Gastroesophageal sphincter (tissue), 4 donors: ENCODE results near the gene SND1. TPM values are rescaled to one million over a fixed set of nuclear protein-coding genes. Genes with fewer than 3 reads are reported as not detected.

Source experiments
- ATAC-seq: fragments of 150-250 bp; one replicate; pipeline ENCODE4 v1.9.1; 2016; ENCODE audit warnings: mild to moderate bottlenecking, moderate library complexity
- H3K27ac ChIP-seq, 4 donors: fragments of 200-600 bp; sonication (generic) in 3 of 4; 1 replicate in 3 of 4; 2 replicates in 1 of 4; pipeline ENCODE4 v1.5.1; 2016 to 2019
- H3K27me3 ChIP-seq: fragments of 200-600 bp; sonication (generic); one replicate; pipeline ENCODE4 v1.5.1; 2019
- H3K36me3 ChIP-seq, 2 donors: fragments of 200-600 bp; sonication (generic); one replicate each; pipeline ENCODE4 v1.5.1; 2019; ENCODE audit warnings: control low read depth in 1 of 2
- H3K4me1 ChIP-seq, 3 donors: fragments of 200-600 bp; sonication (generic); 1 replicate in 2 of 3; 2 replicates in 1 of 3; pipeline ENCODE4 v1.5.1; 2016 to 2019; ENCODE audit warnings: control low read depth in 2 of 3
- H3K4me3 ChIP-seq, 2 donors: fragments of 200-600 bp; sonication (generic); one replicate each; pipeline ENCODE4 v1.5.1; 2019; ENCODE audit warnings: mild to moderate bottlenecking in 1 of 2, moderate library complexity in 1 of 2
- H3K9me3 ChIP-seq, 3 donors: fragments of 200-600 bp; sonication (generic); one replicate each; pipeline ENCODE4 v1.5.1; 2017 to 2019; ENCODE audit warnings: control low read depth in 2 of 3
- EP300 ChIP-seq: sonication (generic); formaldehyde crosslinking; IDR thresholded peaks from one replicate; pipeline ENCODE4 v1.6.1; 2017; ENCODE audit warnings: antibody characterized with exemption, mild to moderate bottlenecking
- POLR2A ChIP-seq, 2 donors: fragments of 450-650 bp; IDR thresholded peaks; one replicate each; pipeline ENCODE4 v1.6.1; 2017; ENCODE audit warnings: antibody characterized with exemption in 2 of 2, mild to moderate bottlenecking in 2 of 2, moderate library complexity in 1 of 2
- POLR2AphosphoS5 ChIP-seq: sonication (generic); formaldehyde crosslinking; IDR thresholded peaks from one replicate; pipeline ENCODE4 v1.6.1; 2017; ENCODE audit warnings: antibody characterized with exemption
- WGBS, 2 donors: methylation state at CpG; one replicate each; pipeline ENCODE4 v1.1.5; 2018; ENCODE audit warnings: low coverage in 1 of 2; 5-methylcytosine and 5-hydroxymethylcytosine counted together
- total RNA-seq, 4 donors: library from RNA; depleted of rRNA; stranded (reverse); fragments of >200 nt; gene quantifications; one replicate each; pipeline ENCODE4 v1.1.0, GENCODE V29; 2016
- TF ChIP-seq, protein P1 (sequence below), 4 experiments: fragments of 200-600 bp in 2 of 4; fragments of 450-650 bp in 2 of 4; sonication (generic) in 1 of 4; IDR thresholded peaks; one replicate each; pipeline ENCODE4 v1.5.1; 2017 to 2019; ENCODE audit warnings: antibody characterized with exemption in 4 of 4, mild to moderate bottlenecking in 2 of 4, moderate library complexity in 2 of 4

The SND1 gene
- total RNA-seq, 4 donors from 2014 or later: 97.1 to 119 (median 103) TPM

DNA sequence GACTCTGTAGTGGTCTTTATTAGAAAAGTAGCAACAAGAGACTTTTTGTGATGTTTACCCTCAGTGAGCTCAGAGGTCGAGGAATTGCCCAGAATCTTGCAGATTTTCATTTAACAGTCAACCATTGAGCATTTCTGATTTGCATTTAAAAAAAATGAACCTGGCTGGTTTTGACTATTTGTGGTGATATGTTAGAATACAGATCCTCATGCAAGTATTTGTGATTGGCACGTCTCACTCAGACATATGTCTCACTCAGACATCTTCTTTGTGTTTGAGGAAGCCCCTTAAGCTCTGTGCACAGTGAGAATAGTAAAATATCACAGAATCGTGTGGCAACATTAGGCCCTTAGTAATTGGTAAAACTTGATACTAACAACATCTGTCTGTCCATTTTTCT, 113.2 kb downstream of the SND1 start:
- 72 to 87% methylated on average over 2 to 3 of the region's 3 CpGs for WGBS, 2 donors
- no peaks in the 10 kb centered on the region for H3K27me3 ChIP-seq
- H3K36me3 ChIP-seq: no peaks in the 10 kb centered on the region
- ATAC-seq: no peak
- H3K4me1 ChIP-seq: peaks cover 0 to 11% (median 0%) of the 10 kb centered on the region in 3 donors
- H3K4me3 ChIP-seq: no peak overlapping the region
- TF ChIP-seq POLR2A (IDR thresholded peaks at IDR 0.05) (no peak), POLR2AphosphoS5 (no peak), EP300 (no peak)
- TF ChIP-seq, protein P1, sequence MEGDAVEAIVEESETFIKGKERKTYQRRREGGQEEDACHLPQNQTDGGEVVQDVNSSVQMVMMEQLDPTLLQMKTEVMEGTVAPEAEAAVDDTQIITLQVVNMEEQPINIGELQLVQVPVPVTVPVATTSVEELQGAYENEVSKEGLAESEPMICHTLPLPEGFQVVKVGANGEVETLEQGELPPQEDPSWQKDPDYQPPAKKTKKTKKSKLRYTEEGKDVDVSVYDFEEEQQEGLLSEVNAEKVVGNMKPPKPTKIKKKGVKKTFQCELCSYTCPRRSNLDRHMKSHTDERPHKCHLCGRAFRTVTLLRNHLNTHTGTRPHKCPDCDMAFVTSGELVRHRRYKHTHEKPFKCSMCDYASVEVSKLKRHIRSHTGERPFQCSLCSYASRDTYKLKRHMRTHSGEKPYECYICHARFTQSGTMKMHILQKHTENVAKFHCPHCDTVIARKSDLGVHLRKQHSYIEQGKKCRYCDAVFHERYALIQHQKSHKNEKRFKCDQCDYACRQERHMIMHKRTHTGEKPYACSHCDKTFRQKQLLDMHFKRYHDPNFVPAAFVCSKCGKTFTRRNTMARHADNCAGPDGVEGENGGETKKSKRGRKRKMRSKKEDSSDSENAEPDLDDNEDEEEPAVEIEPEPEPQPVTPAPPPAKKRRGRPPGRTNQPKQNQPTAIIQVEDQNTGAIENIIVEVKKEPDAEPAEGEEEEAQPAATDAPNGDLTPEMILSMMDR (IDR thresholded peaks at IDR 0.05): no peak
- no peak overlapping the region for H3K27ac ChIP-seq
- no peaks in the 10 kb centered on the region for H3K9me3 ChIP-seq

DNA sequence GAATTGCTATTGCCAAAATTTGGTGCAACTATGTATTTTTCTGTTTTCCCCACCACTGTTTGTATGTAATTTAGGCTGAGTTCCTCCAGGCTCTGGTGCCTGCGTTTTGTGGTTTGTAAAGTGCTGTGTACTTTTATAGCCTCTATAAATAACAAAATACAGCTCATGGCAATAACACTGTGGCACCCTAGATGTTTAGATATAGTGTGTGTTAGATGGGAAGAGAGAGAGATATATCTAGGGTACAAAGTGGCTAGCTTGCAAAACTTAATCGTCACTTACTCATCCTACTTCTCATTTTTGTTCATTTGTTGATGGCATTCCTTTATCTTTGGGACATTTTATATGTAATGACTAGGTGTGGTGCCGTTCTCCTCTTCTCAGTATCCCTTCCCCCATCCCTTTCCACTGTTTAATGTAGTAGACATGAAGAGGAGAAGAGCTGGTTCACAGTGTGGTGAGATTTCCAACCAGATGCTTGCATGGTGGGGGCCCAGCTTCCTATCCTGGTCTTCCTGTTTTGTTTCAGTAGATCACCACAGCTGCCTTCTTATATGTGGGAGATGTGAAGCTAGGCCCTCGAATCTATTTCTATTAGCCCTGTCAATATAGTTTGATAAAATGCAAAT, 115.0 kb downstream of the SND1 start:
- TF ChIP-seq EP300 (no peak), POLR2A (IDR thresholded peaks at IDR 0.05) (no peak), POLR2AphosphoS5 (no peak)
- TF ChIP-seq, protein P1 (IDR thresholded peaks at IDR 0.05): no peak
- Histone ChIP-seq H3K27ac (no peak overlapping the region), H3K27me3 (no peaks in the 10 kb centered on the region), H3K36me3 (no peaks in the 10 kb centered on the region), H3K4me1 (peaks cover 0 to 22% (median 0%) of the 10 kb centered on the region in 3 donors), H3K4me3 (no peak overlapping the region), H3K9me3 (no peaks in the 10 kb centered on the region)
- WGBS, 2 donors: 76 to 81% methylated on average over 4 of the region's 4 CpGs
- ATAC-seq: no peak

DNA sequence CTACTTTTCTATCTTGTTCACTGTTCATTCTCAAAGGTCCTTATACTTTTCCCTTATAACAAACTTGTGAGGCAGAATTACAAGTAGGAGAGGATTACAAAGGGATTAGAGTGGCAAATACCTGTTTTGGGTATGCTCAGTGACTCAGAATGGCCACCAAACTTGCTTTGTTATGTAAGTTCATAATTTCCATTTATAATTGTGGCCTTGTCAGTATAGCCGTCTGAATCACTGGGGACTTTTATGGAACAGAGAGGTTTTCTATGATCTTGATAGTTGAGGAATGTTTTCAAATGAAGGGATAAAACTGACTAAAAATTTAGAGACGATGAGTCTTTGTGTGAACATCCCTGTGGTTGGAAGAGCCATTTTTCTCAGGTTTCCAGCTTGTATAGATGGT, 116.2 kb downstream of the SND1 start:
- no peak for ATAC-seq
- peaks cover 0 to 22% (median 0%) of the 10 kb centered on the region in 3 donors for H3K4me1 ChIP-seq
- 53 to 71% methylated on average over 2 of the region's 2 CpGs for WGBS, 2 donors
- no peaks in the 10 kb centered on the region for H3K9me3 ChIP-seq
- no peaks in the 10 kb centered on the region for H3K27me3 ChIP-seq
- no peak for TF ChIP-seq EP300
- TF ChIP-seq POLR2A (IDR thresholded peaks at IDR 0.05): no peak
- no peak for TF ChIP-seq POLR2AphosphoS5
- TF ChIP-seq, protein P1 (IDR thresholded peaks at IDR 0.05): no peak
- no peak overlapping the region for H3K27ac ChIP-seq
- H3K4me3 ChIP-seq: no peak overlapping the region
- H3K36me3 ChIP-seq: no peaks in the 10 kb centered on the region

DNA sequence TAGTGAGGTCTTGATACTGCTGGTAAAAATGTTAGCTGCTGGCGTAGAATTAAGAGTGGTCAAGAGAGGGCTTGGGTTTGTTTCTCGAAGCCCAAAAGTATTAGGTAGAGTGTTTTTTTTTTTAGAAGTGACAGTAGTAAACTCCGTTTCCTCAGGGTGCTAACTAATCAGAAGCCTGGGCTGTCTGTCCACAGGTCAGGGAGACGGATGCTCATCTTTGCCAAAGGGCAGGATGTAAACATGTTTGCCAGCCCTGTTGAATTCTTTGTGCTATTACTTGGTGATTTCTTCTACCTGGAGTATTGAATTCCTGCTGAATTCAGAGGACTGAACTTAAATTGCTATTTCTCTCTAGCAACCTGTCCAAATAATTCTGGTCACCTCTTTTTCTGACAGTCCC, 117.1 kb downstream of the SND1 start:
- no peaks in the 10 kb centered on the region for H3K9me3 ChIP-seq
- no peak for TF ChIP-seq POLR2A (IDR thresholded peaks at IDR 0.05)
- TF ChIP-seq, protein P1 (IDR thresholded peaks at IDR 0.05): no peak
- no peak for TF ChIP-seq EP300
- TF ChIP-seq POLR2AphosphoS5: no peak

DNA sequence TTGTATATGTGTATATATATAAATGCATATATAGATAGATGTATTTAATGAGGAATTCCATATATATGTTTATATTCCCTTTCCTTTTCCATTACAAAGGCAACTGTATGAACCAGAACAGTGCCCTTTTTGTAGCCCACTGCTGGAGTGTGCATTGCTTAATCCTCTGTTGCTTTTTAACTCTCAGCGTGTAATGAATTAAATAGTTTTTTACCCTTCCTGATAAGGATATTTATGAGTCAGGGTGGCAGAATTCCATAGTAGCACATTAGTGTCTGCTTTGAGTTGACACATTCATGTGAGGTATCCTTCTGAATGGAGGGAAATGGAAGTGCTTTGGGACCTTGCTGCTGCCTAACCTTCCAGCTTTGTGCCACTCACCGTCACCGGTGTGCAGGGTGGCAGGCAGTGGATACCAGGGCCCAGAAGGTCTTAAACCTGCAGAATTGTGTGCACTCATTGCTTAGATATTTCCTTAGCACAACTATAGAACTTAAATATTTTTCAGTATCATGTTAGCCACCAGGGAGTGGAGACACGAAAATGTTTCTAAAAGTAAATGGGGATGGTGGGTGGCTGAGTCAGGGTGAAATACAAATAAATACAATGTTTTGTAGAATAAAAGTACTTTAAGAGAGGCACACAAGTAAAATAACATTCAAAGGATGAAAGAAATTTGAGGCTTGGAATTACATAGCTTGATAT, 117.9 kb downstream of the SND1 start:
- H3K36me3 ChIP-seq: no peaks in the 10 kb centered on the region
- H3K9me3 ChIP-seq: no peaks in the 10 kb centered on the region
- no peak overlapping the region for H3K27ac ChIP-seq
- ATAC-seq: no peak
- H3K27me3 ChIP-seq: no peaks in the 10 kb centered on the region
- TF ChIP-seq POLR2AphosphoS5: no peak
- TF ChIP-seq, protein P1 (IDR thresholded peaks at IDR 0.05): no peak
- no peak for TF ChIP-seq POLR2A (IDR thresholded peaks at IDR 0.05)
- H3K4me1 ChIP-seq: peaks cover 0 to 22% (median 0%) of the 10 kb centered on the region in 3 donors
- H3K4me3 ChIP-seq: no peak overlapping the region
- WGBS, 2 donors: 52 to 85% methylated on average over 2 to 4 of the region's 4 CpGs

More for the DNA sequence above, 117.1 kb downstream of the SND1 start:
- peaks cover 0 to 22% (median 0%) of the 10 kb centered on the region in 3 donors for H3K4me1 ChIP-seq
- H3K36me3 ChIP-seq: no peaks in the 10 kb centered on the region
- H3K27ac ChIP-seq: no peak overlapping the region
- no peak overlapping the region for H3K4me3 ChIP-seq
- WGBS, 2 donors: 81 to 91% methylated on average over 4 of the region's 4 CpGs
- ATAC-seq: no peak
- H3K27me3 ChIP-seq: no peaks in the 10 kb centered on the region
